ENCODE data around the gene PAXIP1.

DNA sequence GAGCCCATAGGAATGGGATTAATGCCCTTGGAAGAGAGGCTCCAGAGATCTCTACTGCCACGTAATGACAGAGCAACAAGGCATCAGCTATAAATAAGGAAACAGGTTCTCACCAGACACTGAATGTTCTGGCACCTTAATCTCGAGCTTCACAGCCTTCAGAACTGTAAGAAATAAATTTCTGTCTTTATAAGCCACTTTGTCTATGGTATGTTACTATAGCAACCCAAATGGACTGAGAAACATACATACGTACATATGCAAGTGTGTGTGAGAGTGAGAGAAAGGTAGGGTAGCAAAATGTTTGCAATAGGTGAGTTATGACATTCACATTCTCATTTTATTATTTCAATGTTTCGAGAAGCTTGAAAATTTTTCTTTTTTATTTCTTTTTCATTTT lies 45.1 kb upstream of the PAXIP1 start:
- TF ChIP-seq SIN3A (IDR thresholded peaks at IDR 0.05; ENCODE audit: borderline replicate concordance, insufficient read depth, low read length) (no peak), POLR2AphosphoS5 (IDR thresholded peaks at IDR 0.05; ENCODE audit: low read depth, low read length) (no peak)

Measured in PFSK-1 (cell line).